Activated CD8-positive, alpha-beta memory T cell treated with anti-CD3 and anti-CD28 coated beads, Interleukin-2, amount 10 ng/mL, durations not matched to agents 7 days and 5 days (primary cell): ENCODE measurements around the gene DNAH8. TPM values are rescaled to one million over a fixed set of nuclear protein-coding genes. Genes with fewer than 3 reads are reported as not detected.
A peak's percentile ranks its signal among the peaks of the same experiment; 100 is the strongest.

Source experiments
- ATAC-seq: fragments of 150-1000 bp; cut with Tn5 transposase; one replicate; pipeline ENCODE4 v1.10.0; 2021; ENCODE audit warnings: moderate library complexity
- CTCF ChIA-PET: fragments of 350-600 bp; sonication (Branson Sonifier 250); formaldehyde crosslinking; loops from one replicate; lab custom pipeline; 2021; ENCODE audit warnings: antibody characterized with exemption; lab: Charles Lee
- DNase-seq: peaks from one replicate; pipeline ENCODE4 v3.0.0-alpha.2; 2020
- H3K27ac Mint-ChIP-seq: one replicate; pipeline ENCODE4 v1.8.0; 2021; ENCODE audit warnings: mild to moderate bottlenecking, mixed read lengths
- H3K27me3 Mint-ChIP-seq: one replicate; pipeline ENCODE4 v1.8.0; 2021; ENCODE audit warnings: mixed read lengths
- H3K36me3 Mint-ChIP-seq: one replicate; pipeline ENCODE4 v1.8.0; 2021; ENCODE audit warnings: mild to moderate bottlenecking, mixed read lengths
- H3K4me1 Mint-ChIP-seq: one replicate; pipeline ENCODE4 v1.8.0; 2021; ENCODE audit warnings: mixed read lengths
- H3K4me3 Mint-ChIP-seq: one replicate; pipeline ENCODE4 v1.8.0; 2021; ENCODE audit warnings: mild to moderate bottlenecking, moderate library complexity, mixed read lengths
- H3K9me3 Mint-ChIP-seq: one replicate; pipeline ENCODE4 v1.8.0; 2022; ENCODE audit warnings: low read depth, mixed read lengths
- total RNA-seq, 2 experiments: library from RNA; stranded (reverse); gene quantifications; one replicate each; pipeline ENCODE4 v1.2.3, GENCODE V29; 2021

Gene DNAH8, protein sequence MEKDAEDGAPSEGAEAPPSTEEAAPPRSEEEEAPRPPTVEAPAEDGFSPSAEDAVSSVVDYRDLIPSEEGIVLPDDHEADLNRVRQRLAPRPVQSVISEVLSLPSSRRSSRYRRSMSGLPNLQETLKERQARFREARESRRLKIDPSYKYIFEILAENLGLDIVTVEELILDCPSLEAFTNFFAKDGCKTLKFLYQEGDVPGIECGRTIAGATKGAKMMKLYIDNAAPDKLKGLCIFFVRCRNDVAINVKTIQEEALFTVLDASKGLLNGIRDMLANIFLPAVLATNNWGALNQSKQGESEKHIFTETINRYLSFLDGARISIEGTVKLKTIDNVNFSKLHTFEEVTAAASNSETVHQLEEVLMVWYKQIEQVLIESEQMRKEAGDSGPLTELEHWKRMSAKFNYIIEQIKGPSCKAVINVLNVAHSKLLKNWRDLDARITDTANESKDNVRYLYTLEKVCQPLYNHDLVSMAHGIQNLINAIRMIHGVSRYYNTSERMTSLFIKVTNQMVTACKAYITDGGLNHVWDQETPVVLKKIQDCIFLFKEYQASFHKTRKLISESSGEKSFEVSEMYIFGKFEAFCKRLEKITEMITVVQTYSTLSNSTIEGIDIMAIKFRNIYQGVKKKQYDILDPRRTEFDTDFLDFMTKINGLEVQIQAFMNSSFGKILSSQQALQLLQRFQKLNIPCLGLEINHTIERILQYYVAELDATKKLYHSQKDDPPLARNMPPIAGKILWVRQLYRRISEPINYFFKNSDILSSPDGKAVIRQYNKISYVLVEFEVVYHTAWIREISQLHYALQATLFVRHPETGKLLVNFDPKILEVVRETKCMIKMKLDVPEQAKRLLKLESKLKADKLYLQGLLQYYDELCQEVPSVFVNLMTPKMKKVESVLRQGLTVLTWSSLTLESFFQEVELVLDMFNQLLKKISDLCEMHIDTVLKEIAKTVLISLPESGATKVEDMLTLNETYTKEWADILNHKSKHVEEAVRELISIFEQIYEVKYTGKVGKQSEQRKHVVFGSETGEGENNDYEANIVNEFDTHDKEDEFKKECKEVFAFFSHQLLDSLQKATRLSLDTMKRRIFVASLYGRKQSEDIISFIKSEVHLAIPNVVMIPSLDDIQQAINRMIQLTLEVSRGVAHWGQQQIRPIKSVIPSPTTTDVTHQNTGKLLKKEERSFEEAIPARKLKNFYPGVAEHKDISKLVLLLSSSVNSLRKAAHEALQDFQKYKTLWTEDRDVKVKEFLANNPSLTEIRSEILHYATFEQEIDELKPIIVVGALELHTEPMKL (N-terminal part only)
- total RNA-seq = under 1 TPM; 0.12 to 0.15 TPM

DNA sequence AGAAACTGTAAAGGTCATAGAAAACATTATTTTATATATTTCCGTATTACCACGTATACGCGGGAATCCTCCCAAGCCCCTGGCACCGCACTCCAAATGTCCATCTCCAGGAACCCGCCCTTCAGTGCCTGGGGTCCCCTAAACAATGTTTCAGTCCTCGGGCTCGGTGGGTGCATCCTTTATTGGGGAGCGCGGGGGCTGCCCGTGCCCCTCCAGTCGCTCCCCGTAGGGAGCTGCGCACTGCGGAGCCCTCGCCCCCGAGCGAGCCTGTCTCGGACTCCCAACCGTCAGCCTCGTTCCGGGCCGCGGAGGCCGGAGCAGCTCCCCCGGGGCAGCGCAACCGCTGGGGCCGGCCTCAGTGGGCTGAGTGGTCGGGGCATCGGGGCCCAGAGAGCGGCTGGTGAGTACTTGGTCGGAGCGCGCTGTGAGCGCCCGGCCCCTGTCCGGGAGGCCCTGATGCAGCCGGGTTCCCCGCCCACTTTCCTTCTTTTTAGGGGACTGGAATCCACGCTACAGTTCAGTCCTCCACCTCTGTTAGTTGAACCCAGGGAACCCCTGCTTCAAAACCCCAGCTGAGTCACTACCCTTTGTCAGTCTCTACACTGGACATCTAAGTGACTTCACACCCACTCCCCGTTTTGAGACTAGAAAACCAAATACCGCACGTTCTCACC lies at the start of gene DNAH8:
Gene DNAH8, plus strand, starts transcription at position 296 of the 674 bp plus-strand sequence. CDS start 7,499 bp downstream, outside the sequence.
- H3K36me3 Mint-ChIP-seq = peaks cover 23% of the 10 kb centered on the region
- peaks cover 12% of the 10 kb centered on the region for H3K27me3 Mint-ChIP-seq
- peak within 1 kb of the TSS; percentile 20 for H3K4me3 Mint-ChIP-seq
- ATAC-seq (peak; percentile 46), DNase-seq (peak; percentile 45)
- CTCF ChIA-PET = interaction anchor here (1.7 to 3.2 kb wide), 3 partner anchors 9 to 145 kb away, joined by 4 to 25 read pairs (median 21); partner anchors contain the start of gene GLO1
- peaks cover 2% of the 10 kb centered on the region for H3K9me3 Mint-ChIP-seq
- peaks cover 48% of the 10 kb centered on the region for H3K4me1 Mint-ChIP-seq
- H3K27ac Mint-ChIP-seq = peak within 1 kb of the TSS; percentile 87

DNA sequence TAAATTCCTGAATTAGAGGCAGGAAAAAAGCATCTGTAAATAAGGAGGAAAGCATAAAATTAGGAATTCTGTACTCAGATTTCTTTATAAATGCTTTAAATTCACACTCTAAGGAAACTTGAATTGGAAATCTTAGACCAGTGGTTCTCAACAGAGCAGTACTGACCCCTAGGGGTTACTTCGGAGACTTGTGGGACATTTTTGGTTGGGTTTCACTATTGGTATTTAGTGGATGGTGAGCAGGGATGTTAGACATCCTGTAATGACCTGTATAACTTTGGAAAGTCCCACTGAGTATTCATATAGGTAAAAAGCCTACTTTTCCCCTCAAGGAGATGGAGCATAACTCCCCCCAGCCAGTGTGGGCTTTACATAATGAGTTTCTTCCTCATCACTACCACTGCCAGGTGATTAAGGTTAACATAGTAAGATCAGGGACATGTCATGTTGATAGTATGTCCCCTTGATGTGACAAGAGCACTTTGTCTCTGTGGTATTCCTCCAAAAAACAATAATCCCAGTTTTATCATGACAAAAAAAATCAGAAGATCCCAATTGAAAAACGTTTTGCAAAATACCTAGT lies 43.1 kb upstream of the DNAH8 start:
- peak overlapping the region; percentile 56 for H3K27ac Mint-ChIP-seq
- peaks cover 27% of the 10 kb centered on the region for H3K36me3 Mint-ChIP-seq
- peak; percentile 95 for ATAC-seq
- no peaks in the 10 kb centered on the region for H3K27me3 Mint-ChIP-seq
- DNase-seq = peak; percentile 53
- peaks cover 25% of the 10 kb centered on the region for H3K4me1 Mint-ChIP-seq
- CTCF ChIA-PET = interaction anchor here (1.2 kb wide), 1 partner anchor 49 kb away, joined by 5 read pairs; no protein-coding TSS in a partner anchor
- H3K4me3 Mint-ChIP-seq = no peak overlapping the region
- no peaks in the 10 kb centered on the region for H3K9me3 Mint-ChIP-seq

DNA sequence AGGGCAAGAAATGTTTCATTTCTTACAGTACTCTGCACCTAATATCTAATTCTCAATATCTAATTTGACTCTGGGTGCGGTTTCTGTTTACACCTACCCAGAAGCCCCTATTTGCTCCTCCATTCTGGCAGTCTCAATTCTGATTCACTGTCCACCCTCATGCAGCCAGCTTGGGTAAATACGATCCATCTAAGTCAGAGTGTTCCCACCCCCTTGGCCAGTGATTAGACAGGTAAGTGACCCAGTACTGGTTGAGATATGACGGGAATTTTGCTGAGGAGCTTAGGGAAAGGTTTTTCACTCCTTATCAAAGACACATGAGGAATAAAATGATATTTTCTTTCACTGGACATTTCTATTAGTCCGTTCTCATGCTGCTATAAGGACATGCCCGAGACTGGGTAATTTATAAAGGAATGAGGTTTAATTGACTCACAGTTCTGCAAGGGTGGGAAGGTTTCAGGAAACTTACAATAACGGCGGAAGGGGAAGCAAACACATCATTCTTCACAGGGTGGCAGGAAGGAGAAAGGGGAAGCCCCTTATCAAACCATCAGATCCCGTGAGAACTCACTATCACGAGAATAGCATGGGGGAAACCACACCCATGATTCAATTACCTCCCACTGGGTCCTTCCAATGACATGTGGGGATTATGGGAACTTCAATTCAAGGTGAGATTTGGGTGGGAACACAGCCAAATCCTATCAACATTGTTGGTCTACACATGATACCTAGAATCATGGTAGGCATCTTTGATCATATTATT lies 41.5 kb upstream of the DNAH8 start:
- H3K36me3 Mint-ChIP-seq = peaks cover 38% of the 10 kb centered on the region
- no peak for ATAC-seq
- CTCF ChIA-PET = no interaction called here
- H3K27me3 Mint-ChIP-seq = no peaks in the 10 kb centered on the region
- no peak for DNase-seq
- H3K4me3 Mint-ChIP-seq = no peak overlapping the region
- peaks cover 30% of the 10 kb centered on the region for H3K4me1 Mint-ChIP-seq
- H3K27ac Mint-ChIP-seq = no peak overlapping the region
- no peaks in the 10 kb centered on the region for H3K9me3 Mint-ChIP-seq

DNA sequence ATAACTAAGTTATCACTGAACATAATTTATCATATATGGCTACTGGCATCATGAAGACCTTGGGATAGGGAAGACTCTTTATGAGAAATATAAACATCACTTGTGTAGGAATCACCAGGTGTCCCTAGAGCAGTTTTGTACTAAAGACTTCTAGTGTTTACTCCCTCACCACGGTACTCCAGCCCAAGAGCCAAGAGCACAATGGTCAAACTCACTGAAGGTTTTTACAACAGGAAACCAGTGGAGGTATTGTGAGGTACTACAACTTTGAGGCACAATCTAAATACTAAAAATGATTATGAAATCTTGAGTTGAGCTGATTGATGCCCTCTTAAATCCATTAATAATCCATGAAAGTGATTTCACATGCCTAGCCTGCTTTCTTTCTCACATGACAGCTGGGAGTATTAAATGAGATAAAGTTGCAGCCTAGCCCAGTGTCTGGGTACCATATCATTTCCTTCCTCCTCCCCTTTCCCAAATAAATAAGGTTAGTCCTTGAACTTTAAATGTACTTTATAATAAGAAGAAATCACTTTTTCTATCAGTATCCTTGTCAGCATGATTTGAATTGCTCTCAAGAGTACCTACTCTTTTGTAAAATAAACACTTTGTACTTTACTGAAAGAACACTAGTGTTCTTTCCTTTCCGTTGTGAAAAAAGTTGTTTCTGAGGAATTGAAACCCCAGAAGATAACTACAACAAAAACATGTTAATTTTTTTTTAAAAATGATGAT lies 38.7 kb upstream of the DNAH8 start:
- Mint-ChIP-seq H3K27me3 (no peaks in the 10 kb centered on the region), H3K27ac (no peak overlapping the region), H3K4me3 (no peak overlapping the region), H3K36me3 (peaks cover 44% of the 10 kb centered on the region), H3K9me3 (no peaks in the 10 kb centered on the region), H3K4me1 (peaks cover 34% of the 10 kb centered on the region)
- CTCF ChIA-PET = interaction anchor here (1.0 to 1.5 kb wide), 2 partner anchors 10 to 182 kb away, joined by 3 read pairs; no protein-coding TSS in a partner anchor
- DNase-seq (no peak), ATAC-seq (no peak)

DNA sequence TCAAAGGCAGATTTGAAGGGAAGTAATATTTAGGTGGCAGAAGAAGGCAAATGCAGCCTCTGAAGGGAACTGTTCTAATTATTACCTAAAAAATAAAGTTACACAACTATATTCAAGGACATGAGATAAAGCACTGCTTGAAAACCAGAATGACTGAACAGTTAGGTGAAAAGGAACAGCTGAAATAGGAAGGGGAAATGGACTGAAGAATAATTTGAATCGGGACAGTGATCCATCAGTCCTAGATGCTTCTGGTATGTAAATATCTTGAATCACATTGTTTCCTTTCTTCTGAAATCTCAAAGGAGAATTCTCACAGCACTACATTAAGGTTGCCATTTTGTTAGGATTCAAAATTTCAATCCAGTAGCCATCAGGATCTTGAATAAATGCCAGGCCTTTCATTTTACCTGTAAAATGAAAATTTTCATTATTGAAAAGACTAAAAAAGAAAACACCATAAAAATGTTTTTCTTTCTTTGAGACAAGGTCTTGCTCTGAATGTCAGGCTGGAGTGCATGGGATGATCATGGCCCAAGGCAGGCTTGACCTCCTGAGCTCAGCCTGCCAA lies 38.1 kb upstream of the DNAH8 start:
- peaks cover 49% of the 10 kb centered on the region for H3K36me3 Mint-ChIP-seq
- CTCF ChIA-PET = interaction anchor here (1.5 kb wide), 1 partner anchor 183 kb away, joined by 3 read pairs; no protein-coding TSS in a partner anchor
- peaks cover 33% of the 10 kb centered on the region for H3K4me1 Mint-ChIP-seq
- no peak overlapping the region for H3K4me3 Mint-ChIP-seq
- DNase-seq = no peak
- ATAC-seq = no peak
- H3K27me3 Mint-ChIP-seq = no peaks in the 10 kb centered on the region
- no peaks in the 10 kb centered on the region for H3K9me3 Mint-ChIP-seq
- no peak overlapping the region for H3K27ac Mint-ChIP-seq

DNA sequence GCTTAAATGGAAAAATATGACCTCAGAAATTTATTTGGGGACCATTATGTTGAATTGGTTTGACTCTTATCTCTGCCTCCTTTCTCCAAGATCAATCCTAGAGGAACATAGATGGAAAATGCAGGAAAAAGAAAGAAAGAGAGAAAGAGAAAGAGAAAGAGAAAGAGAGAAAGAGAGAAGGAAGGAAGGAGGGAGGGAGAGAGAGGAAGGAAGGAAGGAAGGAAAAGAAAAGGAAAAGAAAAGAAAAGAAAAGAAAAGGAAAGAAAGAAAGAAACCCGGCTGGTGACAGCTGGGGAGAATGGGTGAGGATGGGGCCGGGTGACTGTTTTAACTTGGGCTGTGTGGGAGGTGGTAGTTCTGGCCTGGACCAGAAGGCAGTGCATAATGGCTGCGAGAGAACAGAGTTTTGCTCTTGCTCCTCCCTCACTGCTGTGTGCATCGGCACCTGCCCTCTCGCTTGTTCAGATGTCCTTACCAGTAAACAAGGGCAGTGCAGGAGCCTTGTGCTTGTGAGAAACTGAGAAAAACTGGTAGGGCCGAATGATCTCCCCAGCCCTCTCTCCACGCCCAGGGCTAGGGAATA lies 36.8 kb upstream of the DNAH8 start:
- Mint-ChIP-seq H3K4me1 (peaks cover 27% of the 10 kb centered on the region), H3K4me3 (no peak overlapping the region), H3K27me3 (no peaks in the 10 kb centered on the region), H3K9me3 (no peaks in the 10 kb centered on the region), H3K36me3 (peaks cover 56% of the 10 kb centered on the region), H3K27ac (peak overlapping the region; percentile 7)
- ATAC-seq (no peak), DNase-seq (no peak)
- CTCF ChIA-PET = no interaction called here

DNA sequence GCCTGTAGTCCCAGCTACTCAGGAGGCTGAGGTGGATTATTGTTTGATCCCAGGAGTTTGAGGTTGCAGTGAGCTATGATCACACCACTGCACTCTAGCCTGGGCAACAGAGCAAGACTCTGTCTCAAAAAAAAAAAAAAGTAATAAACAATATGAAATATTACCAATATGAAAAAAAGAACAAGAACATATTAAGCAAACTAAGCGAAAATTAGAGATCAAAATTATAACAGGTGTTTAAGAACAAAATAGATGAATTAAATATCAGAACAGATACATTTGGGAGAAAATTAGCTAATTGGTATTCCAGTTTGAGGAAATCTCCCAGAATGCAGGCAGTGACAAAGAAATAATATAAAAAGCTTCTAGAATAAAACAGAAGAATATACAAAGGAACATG lies 35.4 kb upstream of the DNAH8 start:
- CTCF ChIA-PET = no interaction called here
- no peak for ATAC-seq
- H3K36me3 Mint-ChIP-seq = peaks cover 53% of the 10 kb centered on the region

DNA sequence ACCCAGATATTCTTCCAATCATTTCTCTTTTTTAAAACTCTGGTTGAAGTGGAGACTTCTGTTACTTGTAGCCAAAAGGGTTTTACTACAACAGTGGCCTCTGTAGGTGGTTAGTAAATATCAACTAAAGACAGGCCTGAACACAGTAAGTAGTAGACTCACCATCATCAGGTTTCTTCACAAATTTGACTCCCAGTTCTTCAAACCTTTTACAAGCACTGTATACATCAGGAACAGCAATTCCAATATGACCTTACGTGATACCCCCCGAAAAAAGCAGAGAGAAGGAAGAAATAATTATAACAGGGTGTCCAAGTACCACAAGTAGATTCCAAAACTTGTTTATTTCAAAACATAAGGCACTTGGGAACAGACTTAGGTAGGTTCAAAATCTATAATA lies 33.3 kb upstream of the DNAH8 start:
- Mint-ChIP-seq H3K27me3 (no peaks in the 10 kb centered on the region), H3K4me1 (peaks cover 27% of the 10 kb centered on the region), H3K36me3 (peaks cover 42% of the 10 kb centered on the region), H3K27ac (no peak overlapping the region), H3K9me3 (no peaks in the 10 kb centered on the region), H3K4me3 (no peak overlapping the region)
- ATAC-seq = no peak
- CTCF ChIA-PET = interaction anchor here (1.2 kb wide), 2 partner anchors 43 to 890 kb away, joined by 3 read pairs; no protein-coding TSS in a partner anchor
- DNase-seq = no peak

More for the DNA sequence above, 35.4 kb upstream of the DNAH8 start:
- Mint-ChIP-seq H3K4me1 (peaks cover 14% of the 10 kb centered on the region), H3K4me3 (no peak overlapping the region), H3K9me3 (no peaks in the 10 kb centered on the region), H3K27me3 (no peaks in the 10 kb centered on the region), H3K27ac (no peak overlapping the region)
- no peak for DNase-seq

DNA sequence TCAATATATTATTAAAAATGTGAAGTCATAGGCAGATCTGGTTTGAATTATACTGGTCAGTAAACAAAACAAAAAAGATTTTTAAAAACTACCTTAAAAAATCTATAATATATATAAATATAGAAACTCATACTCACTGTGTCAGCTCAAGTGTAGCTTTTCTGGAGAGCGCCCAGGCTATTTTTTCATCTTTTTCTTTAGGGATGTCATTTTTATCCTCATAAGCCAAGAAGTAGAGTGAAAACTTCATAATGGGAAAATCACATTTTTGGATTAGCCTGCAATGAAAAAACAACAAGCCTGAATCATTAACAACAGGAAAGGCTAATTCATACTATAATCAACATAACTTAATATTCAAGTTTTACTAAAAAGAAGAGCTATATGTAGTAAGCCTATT lies 30.9 kb upstream of the DNAH8 start:
- no peaks in the 10 kb centered on the region for H3K27me3 Mint-ChIP-seq
- ATAC-seq (no peak), DNase-seq (no peak)
- no peak overlapping the region for H3K27ac Mint-ChIP-seq
- peaks cover 29% of the 10 kb centered on the region for H3K4me1 Mint-ChIP-seq
- CTCF ChIA-PET = no interaction called here
- H3K4me3 Mint-ChIP-seq = no peak overlapping the region
- H3K36me3 Mint-ChIP-seq = peaks cover 31% of the 10 kb centered on the region
- H3K9me3 Mint-ChIP-seq = no peaks in the 10 kb centered on the region

DNA sequence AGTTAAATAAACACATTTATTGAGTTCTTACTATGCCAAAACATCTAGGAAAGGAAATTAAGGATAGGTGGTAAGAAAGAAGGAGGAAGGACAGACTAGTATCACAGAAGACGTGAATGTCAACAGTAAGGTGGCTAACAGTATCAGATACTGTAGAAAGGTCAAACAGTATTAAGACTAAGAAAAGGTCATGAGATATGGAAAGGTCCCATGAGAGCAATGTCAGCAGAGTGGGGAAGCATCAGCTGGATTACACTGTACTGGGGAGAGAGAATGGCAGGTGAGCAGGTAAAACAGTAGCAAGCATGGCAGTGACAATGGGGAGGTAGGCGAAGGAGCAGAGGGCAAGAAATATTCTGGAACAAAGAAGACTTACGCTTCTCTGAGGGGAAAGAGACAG lies 30.2 kb upstream of the DNAH8 start:
- Mint-ChIP-seq H3K4me3 (no peak overlapping the region), H3K4me1 (peaks cover 33% of the 10 kb centered on the region), H3K36me3 (peaks cover 34% of the 10 kb centered on the region), H3K27me3 (no peaks in the 10 kb centered on the region), H3K27ac (peak overlapping the region; percentile 13), H3K9me3 (no peaks in the 10 kb centered on the region)
- ATAC-seq (no peak), DNase-seq (no peak)
- CTCF ChIA-PET = no interaction called here
